Measurements from ENCODE around the gene KMT2E. TPM values are rescaled to one million over a fixed set of nuclear protein-coding genes. Genes with fewer than 3 reads are reported as not detected.

The KMT2E gene
- total and polyA plus RNA-seq, 2 experiments from 2014 or later, result 30.7 to 63.5 TPM

GRCh38 chr7:105131890-105132289 is 117.9 kb downstream of the KMT2E start:
- TF ChIP-seq EZH2 (IDR thresholded peaks at IDR 0.05; ENCODE audit: insufficient read depth, poor library complexity, severe bottlenecking), result no peak
- H3K36me3 ChIP-seq (ENCODE audit: low read depth), result 0 out of 2 replicates have a peak, but pooled peaks cover 4% of the 10 kb centered on the region
- 93 to 98% methylated on average over 7 of the region's 7 CpGs for WGBS, 2 experiments (ENCODE audit: low coverage in 1 of 2, low lambda C conversion rate in 2 of 2, missing lambda C conversion rate in 2 of 2)
- H3F3A ChIP-seq (ENCODE audit: insufficient read depth), result 0 out of 2 replicates have a peak, but pooled peaks cover 3% of the 10 kb centered on the region
- no peak overlapping the region for H3K4me3 ChIP-seq
- no peak overlapping the region for H3K9ac ChIP-seq
- in situ Hi-C loops (cut with MboI), result no loop called here
- H3K27me3 ChIP-seq (replicated peaks; ENCODE audit: insufficient read depth), result no peaks in the 10 kb centered on the region
- H3K79me2 ChIP-seq (ENCODE audit: insufficient read depth), result peaks cover 77% of the 10 kb centered on the region
- peaks cover 5% of the 10 kb centered on the region; the same call in 1 of the 2 replicates for H3K4me1 ChIP-seq (ENCODE audit: insufficient read depth)
- H3K27ac ChIP-seq, result no peak overlapping the region
- H3K9me3 ChIP-seq (ENCODE audit: low read depth), result no peaks in the 10 kb centered on the region
- no peak overlapping the region for H2AFZ ChIP-seq
- H4K20me1 ChIP-seq (ENCODE audit: insufficient read depth), result no peaks in the 10 kb centered on the region; the same call in 1 of the 2 replicates
- no peaks in the 10 kb centered on the region for H3K9me2 ChIP-seq (ENCODE audit: insufficient read depth)
- no peak for DNase-seq
- no peak overlapping the region for H3K4me2 ChIP-seq (ENCODE audit: unreplicated experiment)

GRCh38 chr7:105132335-105132734 is 118.3 kb downstream of the KMT2E start:
- Histone ChIP-seq H3K9ac (no peak overlapping the region), H3K9me3 (ENCODE audit: low read depth) (no peaks in the 10 kb centered on the region), H2AFZ (no peak overlapping the region), H3F3A (ENCODE audit: insufficient read depth) (no peaks in the 10 kb centered on the region), H3K36me3 (ENCODE audit: low read depth) (0 out of 2 replicates have a peak, but pooled peaks cover 4% of the 10 kb centered on the region), H3K4me3 (no peak overlapping the region), H3K27ac (no peak overlapping the region), H3K4me2 (ENCODE audit: unreplicated experiment) (no peak overlapping the region), H4K20me1 (ENCODE audit: insufficient read depth) (no peaks in the 10 kb centered on the region; the same call in 1 of the 2 replicates), H3K27me3 (replicated peaks; ENCODE audit: insufficient read depth) (no peaks in the 10 kb centered on the region), H3K79me2 (ENCODE audit: insufficient read depth) (peaks cover 77% of the 10 kb centered on the region), H3K9me2 (ENCODE audit: insufficient read depth) (no peaks in the 10 kb centered on the region), H3K4me1 (ENCODE audit: insufficient read depth) (peaks cover 5% of the 10 kb centered on the region; the same call in 1 of the 2 replicates)
- no peak for TF ChIP-seq EZH2phosphoT487 (IDR thresholded peaks at IDR 0.05; ENCODE audit: insufficient read depth, low read depth)
- in situ Hi-C loops (cut with MboI), result no loop called here
- no peak for DNase-seq
- WGBS, 2 experiments (ENCODE audit: low coverage in 1 of 2, low lambda C conversion rate in 2 of 2, missing lambda C conversion rate in 2 of 2), result 99% methylated on average over 4 to 5 of the region's 5 CpGs

GRCh38 chr7:105132835-105133234 is 118.8 kb downstream of the KMT2E start:
- Histone ChIP-seq H3K27me3 (replicated peaks; ENCODE audit: insufficient read depth) (no peaks in the 10 kb centered on the region), H3K9ac (no peak overlapping the region), H3K4me3 (no peak overlapping the region), H3K36me3 (ENCODE audit: low read depth) (0 out of 2 replicates have a peak, but pooled peaks cover 4% of the 10 kb centered on the region), H3K27ac (no peak overlapping the region), H3K4me2 (ENCODE audit: unreplicated experiment) (no peak overlapping the region), H3K9me3 (ENCODE audit: low read depth) (no peaks in the 10 kb centered on the region), H3K79me2 (ENCODE audit: insufficient read depth) (peaks cover 73% of the 10 kb centered on the region), H3K4me1 (ENCODE audit: insufficient read depth) (peaks cover 5% of the 10 kb centered on the region; the same call in 1 of the 2 replicates), H3F3A (ENCODE audit: insufficient read depth) (no peaks in the 10 kb centered on the region), H4K20me1 (ENCODE audit: insufficient read depth) (no peaks in the 10 kb centered on the region; the same call in 1 of the 2 replicates), H3K9me2 (ENCODE audit: insufficient read depth) (no peaks in the 10 kb centered on the region), H2AFZ (no peak overlapping the region)
- TF ChIP-seq EZH2 (IDR thresholded peaks at IDR 0.05; ENCODE audit: insufficient read depth, poor library complexity, severe bottlenecking) (no peak), EZH2phosphoT487 (IDR thresholded peaks at IDR 0.05; ENCODE audit: insufficient read depth, low read depth) (no peak)
- 97 to 98% methylated on average over 10 of the region's 10 CpGs for WGBS, 2 experiments (ENCODE audit: low coverage in 1 of 2, low lambda C conversion rate in 2 of 2, missing lambda C conversion rate in 2 of 2)
- no peak for DNase-seq
- in situ Hi-C loops (cut with MboI), result no loop called here

GRCh38 chr7:105133358-105133757 is 119.4 kb downstream of the KMT2E start:
- no peak overlapping the region for H3K27ac ChIP-seq
- peaks cover 68% of the 10 kb centered on the region for H3K79me2 ChIP-seq (ENCODE audit: insufficient read depth)
- peaks cover 5% of the 10 kb centered on the region; the same call in 1 of the 2 replicates for H3K4me1 ChIP-seq (ENCODE audit: insufficient read depth)
- in situ Hi-C loops (cut with MboI), result no loop called here
- no peak overlapping the region for H3K4me2 ChIP-seq (ENCODE audit: unreplicated experiment)
- H3K36me3 ChIP-seq (ENCODE audit: low read depth), result 0 out of 2 replicates have a peak, but pooled peaks cover 4% of the 10 kb centered on the region
- no peak overlapping the region for H2AFZ ChIP-seq
- TF ChIP-seq EZH2 (IDR thresholded peaks at IDR 0.05; ENCODE audit: insufficient read depth, poor library complexity, severe bottlenecking), result no peak
- TF ChIP-seq EZH2phosphoT487 (IDR thresholded peaks at IDR 0.05; ENCODE audit: insufficient read depth, low read depth), result no peak
- no peaks in the 10 kb centered on the region for H3F3A ChIP-seq (ENCODE audit: insufficient read depth)
- H4K20me1 ChIP-seq (ENCODE audit: insufficient read depth), result no peaks in the 10 kb centered on the region; the same call in 1 of the 2 replicates
- H3K9me3 ChIP-seq (ENCODE audit: low read depth), result no peaks in the 10 kb centered on the region
- H3K27me3 ChIP-seq (replicated peaks; ENCODE audit: insufficient read depth), result no peaks in the 10 kb centered on the region
- DNase-seq, result no peak
- no peak overlapping the region for H3K9ac ChIP-seq
- no peaks in the 10 kb centered on the region for H3K9me2 ChIP-seq (ENCODE audit: insufficient read depth)
- 99 to 100% methylated on average over 7 of the region's 7 CpGs for WGBS, 2 experiments (ENCODE audit: low coverage in 1 of 2, low lambda C conversion rate in 2 of 2, missing lambda C conversion rate in 2 of 2)
- H3K4me3 ChIP-seq, result no peak overlapping the region

Measured in GM23248 (cell line).